AG10803 (cell line): ENCODE results near the gene ADAMTS9.
A peak's percentile ranks its signal among the peaks of the same experiment; 100 is the strongest.

Experiments used
- DNase-seq: peaks from one replicate; pipeline ENCODE4 v3.0.0; 2010; ENCODE audit warnings: low read depth
- H3K4me3 ChIP-seq: 2 replicates; pipeline ENCODE4 v1.5.1; 2011; ENCODE audit warnings: mild to moderate bottlenecking, low read length, control low read depth
- CTCF ChIP-seq: conservative IDR thresholded peaks from 2 replicates; pipeline ENCODE4 v1.5.1; 2011; ENCODE audit warnings: mild to moderate bottlenecking, low read length, control low read depth, inconsistent platforms

Gene ADAMTS9

GRCh38 chr3:64687781-64688604 lies at the start of gene ADAMTS9:
ADAMTS9 (minus strand) TSS chr3:64688000; CDS start chr3:64687657, 343 bp downstream.
- peak within 1 kb of the TSS; percentile 83 for H3K4me3 ChIP-seq
- no peak for TF ChIP-seq CTCF
- DNase-seq, result peak; percentile 66

- TF ChIP-seq CTCF, result no peak
- no peak overlapping the region for H3K4me3 ChIP-seq
- peak; percentile 19 for DNase-seq
Observed at GRCh38 chr3:64732576-64732975, 44.8 kb upstream of the ADAMTS9 start.

- no peak for TF ChIP-seq CTCF
- H3K4me3 ChIP-seq, result no peak overlapping the region
- DNase-seq, result no peak
Observed at GRCh38 chr3:64730681-64731080, 42.9 kb upstream of the ADAMTS9 start.

- no peak for DNase-seq
- no peak for TF ChIP-seq CTCF
- H3K4me3 ChIP-seq, result no peak overlapping the region
Observed at GRCh38 chr3:64728994-64729393, 41.2 kb upstream of the ADAMTS9 start.

- no peak overlapping the region for H3K4me3 ChIP-seq
- no peak for TF ChIP-seq CTCF
- DNase-seq, result no peak
Observed at GRCh38 chr3:64728428-64728827, 40.6 kb upstream of the ADAMTS9 start.

GRCh38 chr3:64726414-64727090 lies 38.8 kb upstream of the ADAMTS9 start:
- no peak for DNase-seq
- no peak overlapping the region for H3K4me3 ChIP-seq
- TF ChIP-seq CTCF, result no peak

- no peak overlapping the region for H3K4me3 ChIP-seq
- DNase-seq, result no peak
- no peak for TF ChIP-seq CTCF
Observed at GRCh38 chr3:64718976-64719375, 31.2 kb upstream of the ADAMTS9 start.
